Occipital lobe (tissue), 2 donors: Measurements from ENCODE around the gene NRXN2. TPM values are rescaled to one million over a fixed set of nuclear protein-coding genes. Genes with fewer than 3 reads are reported as not detected.
"Not testable (repeated sequence)": the region's sequence is repeated elsewhere in the genome, so short reads cannot be mapped to it uniquely, and the experiment has no call there.

ENCODE experiments used
- DNase-seq: peaks from one replicate; lab custom pipeline; 2025; lab: John Stamatoyannopoulos, UW
- total RNA-seq: library from RNA; depleted of rRNA; stranded (reverse); fragments of >200 nt; gene quantifications from one replicate; pipeline ENCODE4 v1.2.3, GENCODE V29; 2014

The NRXN2 gene
- total RNA-seq, 1 donor from 2014 or later, result 219 TPM

DNA sequence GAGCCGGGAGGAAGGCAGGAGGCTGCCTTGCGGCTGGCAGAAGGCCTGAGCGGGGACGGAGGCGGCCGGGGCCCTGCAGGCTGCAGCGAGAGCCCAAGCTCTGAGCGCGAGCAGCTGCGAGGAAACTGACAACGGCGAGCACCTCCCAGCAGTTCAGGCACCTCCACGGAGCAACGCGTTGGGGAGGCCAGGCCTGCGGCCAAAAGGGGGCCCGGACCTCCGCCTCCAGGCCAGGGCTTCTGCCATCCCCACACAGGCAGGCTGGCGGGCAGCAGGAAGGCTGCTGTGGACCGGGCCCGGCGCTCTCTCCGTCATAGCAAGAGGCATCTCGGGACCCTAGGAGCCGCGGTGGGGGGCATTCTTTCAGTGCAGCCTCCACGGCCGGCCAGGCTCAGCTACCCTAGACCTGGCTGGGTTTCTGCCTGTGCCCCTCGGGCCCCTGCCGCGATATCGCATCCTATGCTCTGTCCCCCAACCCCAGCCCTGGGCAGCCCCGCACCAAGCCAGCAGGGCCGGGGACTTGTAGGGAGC, 154.9 kb downstream of the NRXN2 start:
- DNase-seq, result no peak

GRCh38 chr11:64566915-64567891, 155.8 kb downstream of the NRXN2 start:
- no peak for DNase-seq

GRCh38 chr11:64566042-64566914, 156.7 kb downstream of the NRXN2 start:
- no peak for DNase-seq

DNA sequence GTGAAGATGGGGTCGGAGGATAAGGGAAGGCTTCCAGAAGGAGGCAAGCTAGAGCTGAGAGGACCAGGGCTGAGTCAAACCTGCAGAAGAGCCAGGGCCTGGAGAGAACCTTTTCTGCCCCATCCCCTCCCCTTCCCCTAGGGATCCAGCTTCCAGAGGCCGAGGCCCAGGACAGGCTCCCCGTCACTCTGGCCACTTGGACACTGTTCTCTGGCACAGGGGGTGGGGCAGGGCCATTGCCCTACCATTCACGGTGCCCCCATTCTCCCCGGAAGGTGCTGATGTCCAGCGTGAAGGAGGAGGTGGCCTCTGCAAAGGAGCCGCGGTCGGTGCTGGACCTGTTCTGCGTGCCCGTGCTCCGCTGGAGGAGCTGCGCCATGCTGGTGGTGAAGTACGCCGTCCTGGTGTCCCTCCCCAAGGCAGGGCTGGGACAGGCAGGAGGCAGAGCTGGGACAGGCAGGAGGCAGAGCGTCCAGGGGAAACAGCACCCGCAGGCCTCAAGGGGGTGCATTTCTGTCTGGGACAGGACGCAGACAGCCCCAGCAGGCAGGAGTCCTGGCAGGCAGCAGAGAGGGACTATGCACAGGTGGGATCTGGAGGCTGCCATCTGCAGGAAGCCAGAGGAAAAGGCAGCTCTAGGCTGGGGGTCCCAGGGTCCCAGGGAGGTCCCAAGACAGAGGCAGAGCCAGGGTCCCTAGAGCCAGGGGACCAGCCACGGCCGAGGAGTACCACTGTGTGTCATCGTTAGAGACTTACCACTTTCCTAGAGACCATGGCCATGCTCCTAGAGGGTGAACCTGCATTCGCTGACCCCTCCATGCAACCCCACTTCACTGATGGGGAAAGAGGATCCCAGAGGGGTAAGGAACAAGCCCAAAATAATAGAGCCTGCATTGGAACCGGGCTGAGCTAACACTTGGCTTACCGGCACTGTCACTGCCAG, 157.8 kb downstream of the NRXN2 start:
- DNase-seq, result no peak

DNA sequence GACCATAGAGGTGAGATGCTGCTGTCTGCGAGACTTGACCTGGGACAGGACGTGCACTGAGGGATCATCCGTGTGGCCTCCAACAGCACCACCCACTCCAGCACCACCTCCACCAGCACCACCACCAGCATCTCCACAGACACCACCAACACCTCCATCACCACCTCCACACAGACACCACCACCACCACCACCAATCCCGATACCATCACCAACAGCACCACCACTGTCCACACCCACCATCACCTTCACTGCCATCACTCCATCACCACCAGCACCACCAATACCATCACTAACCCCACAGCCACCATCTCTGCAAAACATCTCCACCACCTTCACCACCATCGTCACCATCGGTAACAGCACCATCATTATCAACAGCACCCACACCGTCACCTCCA, 158.6 kb downstream of the NRXN2 start:
- no peak for DNase-seq

DNA sequence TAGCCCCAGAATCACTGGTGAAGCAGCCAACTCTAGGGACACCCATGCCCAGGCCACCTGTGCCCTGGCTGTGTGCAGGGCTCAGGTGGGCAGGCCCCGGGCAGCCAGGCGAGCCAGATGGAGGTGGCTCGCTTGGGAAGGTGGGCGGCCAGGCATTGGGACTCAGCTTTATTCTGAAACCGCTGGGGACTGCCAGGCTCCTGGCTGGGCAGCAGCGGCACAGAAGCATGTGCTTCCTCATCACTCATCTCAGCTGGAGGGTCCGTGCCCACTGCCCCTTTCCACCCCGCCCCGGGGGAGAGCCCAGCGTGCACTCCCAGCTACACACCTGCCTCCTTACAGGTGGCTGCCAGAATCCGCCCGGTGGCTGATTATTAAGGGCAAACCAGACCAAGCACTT, 159.0 kb downstream of the NRXN2 start:
- DNase-seq, result no peak

- DNase-seq, result no peak
Measured at GRCh38 chr11:64562723-64563351, 160.2 kb downstream of the NRXN2 start.

- no peak for DNase-seq
Measured at GRCh38 chr11:64561984-64562722, 160.8 kb downstream of the NRXN2 start.

DNA sequence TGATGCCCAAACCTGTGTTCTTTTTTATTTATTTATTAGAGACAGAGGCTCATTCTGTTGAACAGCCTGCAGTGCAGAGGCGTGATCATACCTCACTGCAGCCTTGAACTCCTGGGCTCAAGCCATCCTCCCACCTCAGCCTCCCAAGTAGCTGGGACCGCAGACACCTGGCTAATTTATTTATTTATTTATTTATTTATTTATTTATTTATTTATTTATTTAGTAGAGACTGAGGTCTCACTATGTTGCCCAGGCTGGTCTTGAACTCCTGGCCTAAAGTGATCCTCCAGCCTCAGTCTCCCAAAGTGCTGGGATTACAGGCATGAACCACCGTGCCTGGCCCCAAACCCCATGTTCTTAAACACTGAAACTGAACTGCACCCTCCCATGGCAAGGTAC, 161.6 kb downstream of the NRXN2 start:
- not testable (repeated sequence) for DNase-seq

DNA sequence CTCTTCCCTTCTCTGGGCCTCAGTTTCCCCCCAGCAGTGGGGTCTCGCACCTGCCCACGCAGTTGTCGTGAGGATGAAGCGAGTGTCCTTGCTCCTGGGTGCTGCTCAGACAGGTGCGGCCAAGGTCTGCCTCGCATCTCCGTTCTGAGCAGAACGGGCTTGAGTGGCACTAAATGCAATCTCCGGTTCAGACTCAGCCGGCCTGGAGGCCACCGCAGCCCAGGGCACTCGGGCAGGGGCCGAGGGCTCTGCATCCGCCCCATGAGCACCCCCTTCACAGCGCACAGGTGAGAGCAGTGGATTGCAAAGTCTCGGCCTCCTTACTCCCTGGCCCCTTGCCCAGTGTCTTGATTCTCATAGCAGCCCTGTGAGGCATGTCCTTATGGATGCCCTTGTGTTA, 162.1 kb downstream of the NRXN2 start:
- DNase-seq, result no peak

DNA sequence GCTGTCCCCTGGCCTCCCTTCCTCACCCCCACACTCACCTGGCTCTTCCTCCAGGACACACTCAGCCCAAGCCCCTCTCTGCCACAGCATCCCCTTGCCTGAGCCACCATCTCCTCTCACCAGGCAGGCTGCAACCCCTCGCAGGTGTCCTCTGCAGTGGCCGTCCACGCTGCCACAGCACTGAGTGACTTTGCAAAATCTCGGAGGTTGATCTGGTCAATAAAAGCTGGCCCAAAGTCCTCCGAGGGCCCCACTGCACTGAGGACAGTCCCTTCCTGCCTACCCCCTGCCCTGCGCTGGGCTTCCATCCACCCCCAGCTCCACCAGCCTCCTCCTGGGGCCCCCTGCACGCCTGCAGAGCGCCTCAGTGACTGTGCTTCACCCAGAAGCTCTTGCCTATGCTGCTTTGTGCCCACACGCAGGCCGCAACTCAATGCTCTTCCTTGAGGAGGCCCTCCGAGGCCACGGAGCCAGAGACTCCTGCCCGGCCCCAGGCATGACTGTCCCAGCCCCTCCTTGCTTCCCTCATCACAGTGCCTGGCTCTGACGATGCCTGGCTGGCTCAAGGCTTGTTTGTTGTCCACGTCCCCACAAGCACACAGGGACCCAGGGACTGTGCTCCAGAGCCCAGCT, 162.7 kb downstream of the NRXN2 start:
- no peak for DNase-seq

DNA sequence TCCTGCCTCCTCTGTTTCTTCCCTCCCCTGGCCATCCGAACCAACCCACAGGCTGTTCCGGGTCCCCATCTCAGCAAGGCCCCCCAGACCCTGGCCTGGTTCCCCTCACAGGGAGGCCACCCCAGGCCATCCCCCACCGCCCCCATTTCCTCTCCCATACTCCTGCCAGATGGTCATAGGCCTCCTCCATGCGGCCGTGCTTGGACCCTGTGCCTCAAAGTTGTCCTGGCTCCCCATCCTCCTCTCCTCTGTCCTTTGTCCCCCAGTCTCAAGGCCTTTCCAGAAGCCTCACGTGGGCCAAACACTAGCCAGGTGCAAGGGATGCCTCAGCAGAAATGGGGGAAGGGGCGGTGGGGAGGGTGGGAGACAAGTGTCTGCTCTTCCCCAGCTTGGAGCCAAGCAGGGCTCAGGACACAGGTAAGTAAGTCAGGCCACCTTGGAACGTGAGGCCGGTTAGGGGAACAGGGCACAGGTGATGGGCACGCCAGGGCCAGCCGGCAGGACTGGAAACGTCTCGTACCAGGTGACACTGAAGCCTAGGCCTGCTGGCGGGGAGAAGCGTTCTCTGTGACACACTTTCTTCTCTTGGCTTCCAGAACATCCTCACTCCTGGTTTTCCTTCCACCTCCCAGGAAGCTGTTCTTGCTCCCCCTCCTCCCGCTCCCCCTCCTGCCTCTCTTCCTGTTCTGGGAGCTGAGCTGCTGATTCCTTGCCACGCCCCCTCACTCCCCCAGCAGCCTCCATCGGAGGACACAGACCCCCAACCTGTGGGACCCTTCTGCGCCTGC, 163.5 kb downstream of the NRXN2 start:
- DNase-seq, result no peak

- no peak for DNase-seq
Measured at GRCh38 chr11:64558869-64559268, 164.1 kb downstream of the NRXN2 start.

DNA sequence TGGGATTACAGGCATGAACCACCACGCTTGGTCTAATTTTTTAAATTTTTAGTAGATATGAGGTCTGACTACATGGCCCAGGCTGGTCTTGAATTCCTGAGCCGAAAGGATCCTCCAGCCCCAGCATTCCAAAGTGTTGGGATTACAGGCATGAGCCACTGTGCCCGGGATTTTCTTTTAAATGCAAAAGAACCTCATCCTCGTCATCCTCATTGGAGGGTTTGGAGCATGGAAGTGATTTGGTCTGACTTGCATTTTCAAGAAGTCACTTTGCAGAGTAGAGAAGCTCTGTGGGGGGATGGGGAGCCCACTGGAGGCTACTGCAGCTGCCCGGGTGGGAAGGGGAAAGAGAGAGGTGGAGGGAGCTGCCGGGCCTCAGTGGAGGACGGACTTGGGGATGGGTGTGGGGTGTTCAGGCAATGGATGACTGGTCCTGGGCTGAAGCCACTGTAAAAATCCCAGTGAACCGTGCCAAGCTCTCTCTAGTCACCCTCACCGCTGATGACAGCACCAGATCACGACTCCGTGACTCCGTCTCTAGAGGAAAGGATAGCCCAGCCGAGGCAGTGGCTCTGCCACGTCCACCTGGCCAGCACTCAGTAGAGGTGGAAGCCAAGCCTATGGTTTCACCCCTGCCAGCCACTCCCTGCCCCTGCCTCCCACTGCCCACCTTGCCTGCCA, 164.8 kb downstream of the NRXN2 start:
- no peak for DNase-seq

DNA sequence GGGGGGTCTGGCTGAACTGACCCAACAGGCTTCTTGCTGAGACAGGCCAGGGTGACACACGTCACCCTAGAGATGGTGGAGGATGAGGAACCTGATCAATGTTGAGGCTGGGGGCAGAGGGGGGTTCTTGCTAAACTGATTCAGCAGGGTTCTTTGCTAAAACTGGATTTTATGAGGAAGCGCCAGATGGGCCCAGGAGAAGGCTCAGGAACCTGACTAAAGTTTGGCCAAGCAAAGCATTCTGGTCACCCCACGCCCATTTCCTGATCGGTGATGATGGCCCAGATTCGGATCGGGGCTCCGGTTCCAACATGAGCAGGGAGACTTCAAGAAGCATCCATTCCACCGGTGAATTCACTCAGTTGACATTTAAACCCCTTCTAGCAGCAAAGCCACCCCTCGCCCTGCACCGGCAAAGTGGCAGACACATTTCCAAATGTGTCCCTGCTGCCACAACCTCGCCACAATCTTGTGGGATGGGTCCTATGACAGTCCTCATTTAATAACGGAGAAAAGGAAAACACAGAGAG, 166.2 kb downstream of the NRXN2 start:
- DNase-seq, result no peak
